ENCODE results near the gene C19orf33. TPM values are rescaled to one million over a fixed set of nuclear protein-coding genes. Genes with fewer than 3 reads are reported as not detected.

The C19orf33 gene
- total RNA-seq, 1 experiment from 2014 or later = 16.1 TPM

GRCh38 chr19:38326591-38326990 is 22.5 kb downstream of the C19orf33 start (continued):
- TF ChIP-seq EMX1 (CRISPR knock-in tag; IDR thresholded peaks at IDR 0.05) = no peak
- TF ChIP-seq HMGXB4 (CRISPR knock-in tag; IDR thresholded peaks at IDR 0.05) = no peak
- no peak for TF ChIP-seq ATF1 (CRISPR knock-in tag; IDR thresholded peaks at IDR 0.05)
- TF ChIP-seq GTF2I (CRISPR knock-in tag; conservative IDR thresholded peaks at IDR 0.05) = no peak
- no peak for TF ChIP-seq ZNF512 (CRISPR knock-in tag; IDR thresholded peaks at IDR 0.05; ENCODE audit: borderline replicate concordance)
- no peak for TF ChIP-seq OVOL2 (CRISPR knock-in tag; IDR thresholded peaks at IDR 0.05; ENCODE audit: borderline replicate concordance)
- TF ChIP-seq ZNF121 (CRISPR knock-in tag; IDR thresholded peaks at IDR 0.05) = no peak
- TF ChIP-seq CTCF (IDR thresholded peaks at IDR 0.05) = no peak
- no peak for TF ChIP-seq ZNF425 (CRISPR knock-in tag; conservative IDR thresholded peaks at IDR 0.05)
- no peak for TF ChIP-seq ZNF138 (CRISPR knock-in tag; conservative IDR thresholded peaks at IDR 0.05)

- ATAC-seq (no peak), DNase-seq (ENCODE audit: low spot score) (no peak)
- Mint-ChIP-seq H3K36me3 (peaks cover 12% of the 10 kb centered on the region), H3K27ac (no peak overlapping the region), H3K27me3 (ENCODE audit: low read depth) (no peaks in the 10 kb centered on the region), H3K4me3 (no peak overlapping the region), H3K9me3 (no peaks in the 10 kb centered on the region), H3K4me1 (no peaks in the 10 kb centered on the region)
- ChIA-PET CTCF (no interaction called here), POLR2A (no interaction called here)
- TF ChIP-seq AFF4 (CRISPR knock-in tag; IDR thresholded peaks at IDR 0.05; ENCODE audit: borderline replicate concordance) = no peak
- no peak for TF ChIP-seq IRF2 (CRISPR knock-in tag; IDR thresholded peaks at IDR 0.05; ENCODE audit: borderline replicate concordance, low read depth)
- no peak for TF ChIP-seq MLX (CRISPR knock-in tag; IDR thresholded peaks at IDR 0.05)
- TF ChIP-seq ARID4B (CRISPR knock-in tag; IDR thresholded peaks at IDR 0.05; ENCODE audit: borderline replicate concordance) = no peak
- TF ChIP-seq USF1 (CRISPR knock-in tag; IDR thresholded peaks at IDR 0.05) = no peak
- no peak for TF ChIP-seq PRRX2 (CRISPR knock-in tag; IDR thresholded peaks at IDR 0.05)
- TF ChIP-seq OVOL2 (CRISPR knock-in tag; IDR thresholded peaks at IDR 0.05; ENCODE audit: borderline replicate concordance) = no peak
These were observed 25.6 kb downstream of the C19orf33 start for GRCh38 chr19:38329651-38330050.
